ENCODE results near the gene MICAL3.
"Not testable (repeated sequence)": the region's sequence is repeated elsewhere in the genome, so short reads cannot be mapped to it uniquely, and the experiment has no call there.

GRCh38 chr22:18073927-18074326, 49.6 kb upstream of the MICAL3 start:
- TF ChIP-seq CTCF, POLR2A (IDR thresholded peaks at IDR 0.05): not testable (repeated sequence)

All from testis (tissue), 2 donors.